ENCODE data around the gene NOL7. TPM values are rescaled to one million over a fixed set of nuclear protein-coding genes. Genes with fewer than 3 reads are reported as not detected.

The NOL7 gene
- total RNA-seq, 1 experiment from 2014 or later = 95.4 TPM

DNA sequence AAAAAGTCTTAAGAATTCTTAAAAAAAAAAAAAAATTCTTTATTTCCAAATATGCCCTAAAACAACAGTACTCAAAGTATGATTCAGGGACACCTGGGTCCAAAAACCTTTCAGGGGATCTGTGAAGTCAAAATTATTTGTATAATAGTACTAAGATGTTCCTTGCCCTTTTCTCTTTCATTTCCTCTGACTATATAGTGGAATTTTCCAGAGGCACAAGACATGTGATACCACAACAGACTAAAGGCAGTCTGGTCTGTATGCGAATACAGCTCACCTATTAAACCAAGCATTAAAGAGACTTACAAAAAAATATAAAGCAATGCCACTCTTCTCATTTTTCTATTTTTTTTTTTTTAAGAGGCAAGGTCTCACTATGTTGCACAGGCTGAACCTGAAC, 15.4 kb downstream of the NOL7 start:
- no peak for DNase-seq
- H3K27me3 ChIP-seq (ENCODE audit: low read length) = no peaks in the 10 kb centered on the region
- H3K36me3 ChIP-seq (ENCODE audit: low read depth, low read length) = peaks cover 30% of the 10 kb centered on the region; the same call in 1 of the 2 replicates
- H3F3A ChIP-seq (ENCODE audit: low read length, unreplicated experiment) = no peaks in the 10 kb centered on the region
- H3K4me1 ChIP-seq (ENCODE audit: insufficient read depth, low read length) = no peaks in the 10 kb centered on the region
- no peak for ATAC-seq
- no peaks in the 10 kb centered on the region for H3K9me3 ChIP-seq (ENCODE audit: low read length)
- TF ChIP-seq, protein P1, sequence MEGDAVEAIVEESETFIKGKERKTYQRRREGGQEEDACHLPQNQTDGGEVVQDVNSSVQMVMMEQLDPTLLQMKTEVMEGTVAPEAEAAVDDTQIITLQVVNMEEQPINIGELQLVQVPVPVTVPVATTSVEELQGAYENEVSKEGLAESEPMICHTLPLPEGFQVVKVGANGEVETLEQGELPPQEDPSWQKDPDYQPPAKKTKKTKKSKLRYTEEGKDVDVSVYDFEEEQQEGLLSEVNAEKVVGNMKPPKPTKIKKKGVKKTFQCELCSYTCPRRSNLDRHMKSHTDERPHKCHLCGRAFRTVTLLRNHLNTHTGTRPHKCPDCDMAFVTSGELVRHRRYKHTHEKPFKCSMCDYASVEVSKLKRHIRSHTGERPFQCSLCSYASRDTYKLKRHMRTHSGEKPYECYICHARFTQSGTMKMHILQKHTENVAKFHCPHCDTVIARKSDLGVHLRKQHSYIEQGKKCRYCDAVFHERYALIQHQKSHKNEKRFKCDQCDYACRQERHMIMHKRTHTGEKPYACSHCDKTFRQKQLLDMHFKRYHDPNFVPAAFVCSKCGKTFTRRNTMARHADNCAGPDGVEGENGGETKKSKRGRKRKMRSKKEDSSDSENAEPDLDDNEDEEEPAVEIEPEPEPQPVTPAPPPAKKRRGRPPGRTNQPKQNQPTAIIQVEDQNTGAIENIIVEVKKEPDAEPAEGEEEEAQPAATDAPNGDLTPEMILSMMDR (conservative IDR thresholded peaks at IDR 0.05; ENCODE audit: low read depth, low read length) = no peak
- TF ChIP-seq EZH2phosphoT487 (IDR thresholded peaks at IDR 0.05; ENCODE audit: borderline replicate concordance, low read length) = no peak
- TF ChIP-seq EZH2 (IDR thresholded peaks at IDR 0.05; ENCODE audit: low read length, unreplicated experiment) = no peak
- no peaks in the 10 kb centered on the region for H4K20me1 ChIP-seq (ENCODE audit: low read length)
- intact Hi-C loops (cut with micrococcal nuclease) = no loop called here
- POLR2A ChIA-PET (ENCODE audit: unreplicated experiment) = no interaction called here
- H3K79me2 ChIP-seq (ENCODE audit: low read length) = no peaks in the 10 kb centered on the region
- no peak overlapping the region for H3K9ac ChIP-seq (ENCODE audit: low read length)
- no TSS peak for BruUV-seq (replicated peaks)
- CTCF ChIA-PET = no interaction called here
- H2AFZ ChIP-seq (ENCODE audit: low read length) = no peak overlapping the region
- H3K4me3 ChIP-seq (ENCODE audit: low read length) = no peak overlapping the region
- no peak overlapping the region for H3K27ac ChIP-seq (ENCODE audit: low read length)
- H3K4me2 ChIP-seq (ENCODE audit: low read length) = no peak overlapping the region
- H3K9me2 ChIP-seq (replicated peaks; ENCODE audit: low read length) = no peaks in the 10 kb centered on the region

DNA sequence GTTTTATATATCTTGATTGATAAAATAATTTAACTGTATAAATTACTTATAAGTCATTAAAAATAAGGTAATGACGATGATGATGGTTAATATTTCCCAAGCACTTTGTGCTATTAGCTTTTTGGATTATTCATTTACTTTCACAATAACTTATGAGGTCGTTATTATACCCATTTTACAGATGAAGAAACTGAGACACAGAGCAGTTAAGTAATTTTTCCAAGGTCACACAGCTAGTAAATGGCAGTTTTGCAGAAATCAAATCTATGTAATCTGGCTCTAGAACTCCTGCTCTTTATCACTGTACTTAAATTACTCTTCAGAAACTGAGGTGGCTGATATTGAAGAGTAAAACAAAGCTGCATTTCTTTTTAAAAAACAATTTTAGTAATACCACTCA, 18.2 kb downstream of the NOL7 start:
- TF ChIP-seq EZH2phosphoT487 (IDR thresholded peaks at IDR 0.05; ENCODE audit: borderline replicate concordance, low read length) (no peak), EZH2 (IDR thresholded peaks at IDR 0.05; ENCODE audit: low read length, unreplicated experiment) (no peak)
- TF ChIP-seq, protein P1 (conservative IDR thresholded peaks at IDR 0.05; ENCODE audit: low read depth, low read length) = no peak
- peaks cover 22% of the 10 kb centered on the region; the same call in 1 of the 2 replicates for H3K36me3 ChIP-seq (ENCODE audit: low read depth, low read length)

DNA sequence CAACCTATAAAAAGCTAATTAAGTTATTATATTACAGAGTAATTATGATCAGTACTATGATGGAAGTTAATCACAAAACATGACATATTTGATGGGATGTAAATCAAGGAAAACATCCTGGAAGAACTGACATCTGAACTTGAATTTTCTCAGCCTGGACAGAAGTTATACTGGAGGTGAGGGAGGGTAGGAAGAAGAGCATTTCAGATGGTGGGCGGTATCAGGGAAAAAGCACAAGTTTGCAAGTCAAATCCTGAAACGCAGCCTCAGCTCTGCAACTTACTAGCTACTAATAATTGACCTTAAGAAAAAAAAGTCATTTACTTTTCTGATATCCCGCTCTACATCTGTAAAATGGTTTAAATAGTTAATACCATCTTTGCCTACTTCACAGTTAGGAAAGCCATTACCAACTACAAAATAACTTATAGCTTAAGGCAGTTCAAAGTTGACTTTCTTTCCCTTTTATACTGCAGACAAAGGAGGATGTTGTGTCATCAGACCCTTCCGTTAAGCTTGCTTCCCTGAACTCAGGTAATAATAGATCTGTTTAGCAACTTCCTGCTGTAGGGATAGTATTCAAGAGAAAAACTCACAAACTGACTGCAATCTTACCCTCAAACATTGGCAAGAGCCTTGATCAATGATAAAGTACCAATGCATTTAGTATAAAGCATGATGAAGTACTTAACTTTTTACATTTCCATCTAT, 21.0 kb downstream of the NOL7 start:
- Histone ChIP-seq H3F3A (ENCODE audit: low read length, unreplicated experiment) (no peaks in the 10 kb centered on the region), H3K9me3 (ENCODE audit: low read length) (no peaks in the 10 kb centered on the region), H4K20me1 (ENCODE audit: low read length) (no peaks in the 10 kb centered on the region), H3K27ac (ENCODE audit: low read length) (no peak overlapping the region), H3K9ac (ENCODE audit: low read length) (no peak overlapping the region), H3K4me1 (ENCODE audit: insufficient read depth, low read length) (no peaks in the 10 kb centered on the region), H3K27me3 (ENCODE audit: low read length) (no peaks in the 10 kb centered on the region), H3K9me2 (replicated peaks; ENCODE audit: low read length) (no peaks in the 10 kb centered on the region), H3K36me3 (ENCODE audit: low read depth, low read length) (peaks cover 19% of the 10 kb centered on the region; the same call in 1 of the 2 replicates), H2AFZ (ENCODE audit: low read length) (no peak overlapping the region), H3K4me3 (ENCODE audit: low read length) (no peak overlapping the region), H3K79me2 (ENCODE audit: low read length) (no peaks in the 10 kb centered on the region), H3K4me2 (ENCODE audit: low read length) (no peak overlapping the region)
- no peak for TF ChIP-seq EZH2 (IDR thresholded peaks at IDR 0.05; ENCODE audit: low read length, unreplicated experiment)
- TF ChIP-seq, protein P1 (conservative IDR thresholded peaks at IDR 0.05; ENCODE audit: low read depth, low read length) = no peak
- no peak for TF ChIP-seq EZH2phosphoT487 (IDR thresholded peaks at IDR 0.05; ENCODE audit: borderline replicate concordance, low read length)
- no TSS peak for BruUV-seq (replicated peaks)
- DNase-seq = no peak
- intact Hi-C loops (cut with micrococcal nuclease) = no loop called here
- ChIA-PET CTCF (interaction anchor here (0.6 to 1.1 kb wide), 2 partner anchors 11 to 159 kb away, joined by 3 to 4 read pairs; no protein-coding TSS in a partner anchor), POLR2A (ENCODE audit: unreplicated experiment) (no interaction called here)
- no peak for ATAC-seq

More for the DNA sequence above, 18.2 kb downstream of the NOL7 start:
- H3K9ac ChIP-seq (ENCODE audit: low read length) = no peak overlapping the region
- ATAC-seq (no peak), DNase-seq (no peak)
- H3K4me1 ChIP-seq (ENCODE audit: insufficient read depth, low read length) = no peaks in the 10 kb centered on the region
- no peaks in the 10 kb centered on the region for H3K9me3 ChIP-seq (ENCODE audit: low read length)
- H3K4me3 ChIP-seq (ENCODE audit: low read length) = no peak overlapping the region
- no TSS peak for BruUV-seq (replicated peaks)
- no peaks in the 10 kb centered on the region for H3K9me2 ChIP-seq (replicated peaks; ENCODE audit: low read length)
- CTCF ChIA-PET = no interaction called here
- no peak overlapping the region for H3K4me2 ChIP-seq (ENCODE audit: low read length)
- POLR2A ChIA-PET (ENCODE audit: unreplicated experiment) = no interaction called here
- no peaks in the 10 kb centered on the region for H3F3A ChIP-seq (ENCODE audit: low read length, unreplicated experiment)
- no peak overlapping the region for H2AFZ ChIP-seq (ENCODE audit: low read length)
- no peaks in the 10 kb centered on the region for H3K79me2 ChIP-seq (ENCODE audit: low read length)
- intact Hi-C loops (cut with micrococcal nuclease) = no loop called here
- no peaks in the 10 kb centered on the region for H3K27me3 ChIP-seq (ENCODE audit: low read length)
- H3K27ac ChIP-seq (ENCODE audit: low read length) = no peak overlapping the region
- H4K20me1 ChIP-seq (ENCODE audit: low read length) = no peaks in the 10 kb centered on the region

All from PC-3 (cell line).